Fibroblast of the aortic adventitia (primary cell): ENCODE measurements around the gene TMC3. TPM values are rescaled to one million over a fixed set of nuclear protein-coding genes. Genes with fewer than 3 reads are reported as not detected.

Source experiments
- DNase-seq: peaks from one replicate; pipeline ENCODE4 v3.0.0-alpha.2; 2010; ENCODE audit warnings: low read depth
- H3K4me3 ChIP-seq: 2 replicates; pipeline ENCODE4 v1.5.1; 2011; ENCODE audit warnings: low read depth, mild to moderate bottlenecking, control low read depth, low read length, moderate library complexity
- CTCF ChIP-seq: IDR thresholded peaks from 2 replicates; pipeline ENCODE4 v1.5.1; 2011; ENCODE audit warnings: mild to moderate bottlenecking, low read length, control low read depth, inconsistent platforms; ENCODE audit not compliant: insufficient read depth
- total RNA-seq: library from RNA; depleted of rRNA; stranded (reverse); fragments of >200 nt; gene quantifications from 2 replicates; pipeline ENCODE4 v1.2.3, GENCODE V29; 2012; ENCODE audit warnings: low replicate concordance

Gene TMC3
- total RNA-seq, 1 donor: under 0.01 TPM

- TF ChIP-seq CTCF: no peak
- no peak for DNase-seq
- H3K4me3 ChIP-seq: no peak overlapping the region
These were observed 56.4 kb downstream of the TMC3 start for GRCh38 chr15:81317642-81318017.

GRCh38 chr15:81316267-81316666 is 57.7 kb downstream of the TMC3 start:
- no peak overlapping the region for H3K4me3 ChIP-seq
- no peak for TF ChIP-seq CTCF
- no peak for DNase-seq

GRCh38 chr15:81315452-81316175 is 58.4 kb downstream of the TMC3 start:
- no peak overlapping the region for H3K4me3 ChIP-seq
- no peak for TF ChIP-seq CTCF
- no peak for DNase-seq

DNA sequence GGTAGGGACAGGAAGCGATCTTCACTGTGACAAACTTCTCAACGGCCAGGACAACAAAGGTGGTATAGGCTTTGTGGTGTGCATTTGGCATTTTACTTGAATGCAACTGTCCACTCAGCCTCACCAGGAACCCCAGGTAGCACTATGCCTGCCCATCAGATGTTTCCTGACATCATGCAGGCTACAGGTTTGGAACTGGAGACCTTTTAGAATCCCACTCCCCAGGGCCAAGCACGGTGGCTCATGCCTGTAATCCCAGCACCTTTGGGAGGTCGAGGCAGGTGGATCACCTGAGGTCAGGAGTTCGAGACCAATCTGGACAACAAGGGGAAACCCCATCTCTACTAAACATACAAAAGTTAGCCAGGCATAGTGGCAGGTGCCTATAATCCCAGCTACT is 59.6 kb downstream of the TMC3 start:
- no peak overlapping the region for H3K4me3 ChIP-seq
- DNase-seq: no peak
- no peak for TF ChIP-seq CTCF

GRCh38 chr15:81313686-81314085 is 60.3 kb downstream of the TMC3 start:
- no peak overlapping the region for H3K4me3 ChIP-seq
- no peak for DNase-seq
- TF ChIP-seq CTCF: no peak

GRCh38 chr15:81312790-81313543 is 61.0 kb downstream of the TMC3 start:
- H3K4me3 ChIP-seq: no peak overlapping the region
- DNase-seq: peak; percentile 99
- no peak for TF ChIP-seq CTCF
